ENCODE measurements around the gene ADAMTS7. TPM values are rescaled to one million over a fixed set of nuclear protein-coding genes. Genes with fewer than 3 reads are reported as not detected.

ADAMTS7 gene
- total RNA-seq, 1 experiment from 2014 or later, result 4.2 TPM

GRCh38 chr15:78828920-78829319, 17.7 kb upstream of the ADAMTS7 start:
- ChIA-PET CTCF (no interaction called here), POLR2A (ENCODE audit: unreplicated experiment) (no interaction called here)
- Histone ChIP-seq H4K20me1 (ENCODE audit: low read length) (no peaks in the 10 kb centered on the region), H3K27me3 (ENCODE audit: low read length) (no peaks in the 10 kb centered on the region), H3K4me2 (ENCODE audit: low read length) (no peak overlapping the region), H3K27ac (ENCODE audit: low read length) (no peak overlapping the region), H3F3A (ENCODE audit: low read length, unreplicated experiment) (no peaks in the 10 kb centered on the region), H3K79me2 (ENCODE audit: low read length) (no peaks in the 10 kb centered on the region), H3K4me1 (ENCODE audit: insufficient read depth, low read length) (no peaks in the 10 kb centered on the region), H3K9me3 (ENCODE audit: low read length) (no peaks in the 10 kb centered on the region), H2AFZ (ENCODE audit: low read length) (no peak overlapping the region), H3K4me3 (ENCODE audit: low read length) (no peak overlapping the region), H3K9ac (ENCODE audit: low read length) (no peak overlapping the region), H3K36me3 (ENCODE audit: low read depth, low read length) (no peaks in the 10 kb centered on the region), H3K9me2 (replicated peaks; ENCODE audit: low read length) (no peaks in the 10 kb centered on the region)
- TF ChIP-seq CTCF (conservative IDR thresholded peaks at IDR 0.05; ENCODE audit: low read depth, low read length), result no peak
- TF ChIP-seq EZH2 (IDR thresholded peaks at IDR 0.05; ENCODE audit: low read length, unreplicated experiment), result no peak
- no peak for TF ChIP-seq EZH2phosphoT487 (IDR thresholded peaks at IDR 0.05; ENCODE audit: borderline replicate concordance, low read length)
- ATAC-seq (no peak), DNase-seq (no peak)
- intact Hi-C loops (cut with micrococcal nuclease), result no loop called here
- no TSS peak for BruUV-seq (replicated peaks)

GRCh38 chr15:78822514-78822913, 11.2 kb upstream of the ADAMTS7 start:
- intact Hi-C loops (cut with micrococcal nuclease), result no loop called here
- Histone ChIP-seq H2AFZ (ENCODE audit: low read length) (no peak overlapping the region), H3K4me1 (ENCODE audit: insufficient read depth, low read length) (no peaks in the 10 kb centered on the region), H3K9ac (ENCODE audit: low read length) (no peak overlapping the region), H3K9me3 (ENCODE audit: low read length) (no peaks in the 10 kb centered on the region), H3K4me3 (ENCODE audit: low read length) (no peak overlapping the region), H3K9me2 (replicated peaks; ENCODE audit: low read length) (no peaks in the 10 kb centered on the region), H3F3A (ENCODE audit: low read length, unreplicated experiment) (no peaks in the 10 kb centered on the region), H3K27me3 (ENCODE audit: low read length) (no peaks in the 10 kb centered on the region), H3K4me2 (ENCODE audit: low read length) (no peak overlapping the region), H3K36me3 (ENCODE audit: low read depth, low read length) (no peaks in the 10 kb centered on the region), H4K20me1 (ENCODE audit: low read length) (no peaks in the 10 kb centered on the region), H3K27ac (ENCODE audit: low read length) (no peak overlapping the region), H3K79me2 (ENCODE audit: low read length) (no peaks in the 10 kb centered on the region)
- ChIA-PET CTCF (no interaction called here), POLR2A (ENCODE audit: unreplicated experiment) (interaction anchor here (0.6 kb wide), 1 partner anchor 37 kb away, joined by 20 read pairs; no protein-coding TSS in a partner anchor)
- no peak for TF ChIP-seq CTCF (conservative IDR thresholded peaks at IDR 0.05; ENCODE audit: low read depth, low read length)
- TF ChIP-seq EZH2phosphoT487 (IDR thresholded peaks at IDR 0.05; ENCODE audit: borderline replicate concordance, low read length), result no peak
- no peak for TF ChIP-seq EZH2 (IDR thresholded peaks at IDR 0.05; ENCODE audit: low read length, unreplicated experiment)
- BruUV-seq (replicated peaks), result no TSS peak
- DNase-seq (no peak), ATAC-seq (peak; percentile 53; the same call in 1 of the 2 replicates)

GRCh38 chr15:78811825-78812183, 540 bp upstream of the ADAMTS7 start:
- BruUV-seq (replicated peaks), result no TSS peak
- intact Hi-C loops (cut with micrococcal nuclease), result loop anchor here (1.0 kb wide), 1 partner anchor 48 kb away; no protein-coding TSS in a partner anchor
- Histone ChIP-seq H4K20me1 (ENCODE audit: low read length) (no peaks in the 10 kb centered on the region), H2AFZ (ENCODE audit: low read length) (peak overlapping the region; percentile 76), H3K4me1 (ENCODE audit: insufficient read depth, low read length) (0 out of 2 replicates have a peak, but pooled peaks cover 4% of the 10 kb centered on the region), H3K9me2 (replicated peaks; ENCODE audit: low read length) (no peaks in the 10 kb centered on the region), H3K27ac (ENCODE audit: low read length) (no peak overlapping the region), H3K36me3 (ENCODE audit: low read depth, low read length) (no peaks in the 10 kb centered on the region), H3F3A (ENCODE audit: low read length, unreplicated experiment) (no peaks in the 10 kb centered on the region), H3K4me3 (ENCODE audit: low read length) (peak overlapping the region; percentile 58), H3K9me3 (ENCODE audit: low read length) (no peaks in the 10 kb centered on the region), H3K9ac (ENCODE audit: low read length) (no peak overlapping the region), H3K4me2 (ENCODE audit: low read length) (peak overlapping the region; percentile 77), H3K79me2 (ENCODE audit: low read length) (no peaks in the 10 kb centered on the region), H3K27me3 (ENCODE audit: low read length) (no peaks in the 10 kb centered on the region)
- DNase-seq (no peak), ATAC-seq (no peak)
- POLR2A ChIA-PET (ENCODE audit: unreplicated experiment), result interaction anchor here (1.1 kb wide), 1 partner anchor 61 kb away, joined by 20 read pairs; the partner anchor contains the start of gene MORF4L1
- CTCF ChIA-PET, result no interaction called here
- TF ChIP-seq CTCF (conservative IDR thresholded peaks at IDR 0.05; ENCODE audit: low read depth, low read length), result 0 out of 2 replicates have a peak, but pooled peaks have one; percentile 30
- TF ChIP-seq EZH2phosphoT487 (IDR thresholded peaks at IDR 0.05; ENCODE audit: borderline replicate concordance, low read length), result no peak

All from PC-3 (cell line).